Measurements from ENCODE around the gene MIER1. TPM values are rescaled to one million over a fixed set of nuclear protein-coding genes. Genes with fewer than 3 reads are reported as not detected.
A peak's percentile ranks its signal among the peaks of the same experiment; 100 is the strongest.

The MIER1 gene
- total and polyA plus RNA-seq, 4 experiments from 2014 or later = 25.5 to 81.3 (median 59.2) TPM

GRCh38 chr1:66917476-66917875 lies 7.3 kb upstream of the MIER1 start:
- Mint-ChIP-seq H3K4me1 (peaks cover 0 to 5% (median 0%) of the 10 kb centered on the region in 4 donors), H3K27ac (no peak overlapping the region), H3K9me3 (peaks cover 0 to 11% (median 0%) of the 10 kb centered on the region in 8 donors), H3K4me3 (no peak overlapping the region), H3K27me3 (peaks cover 0 to 1% of the 10 kb centered on the region in 2 donors), H3K36me3 (peaks cover 5 to 24% of the 10 kb centered on the region in 2 donors)
- DNase-seq = no peak
- CTCF ChIA-PET (ENCODE audit: partially characterized antibody) = no interaction called here
- POLR2A ChIA-PET (ENCODE audit: partially characterized antibody) = no interaction called here
- H3K9me3 ChIP-seq (ENCODE audit: control insufficient read depth in 1 of 2, low read length in 2 of 2) = no peaks in the 10 kb centered on the region
- no peaks in the 10 kb centered on the region for H3K4me1 ChIP-seq (ENCODE audit: insufficient read depth, low read length)
- H3K27me3 ChIP-seq (ENCODE audit: insufficient read depth, low read length) = no peaks in the 10 kb centered on the region
- H3K27ac ChIP-seq (ENCODE audit: low read depth, low read length) = no peak overlapping the region
- intact Hi-C loops (cut with micrococcal nuclease) = no loop called here
- H3K4me3 ChIP-seq (ENCODE audit: low read length in 2 of 2) = no peak overlapping the region
- no peaks in the 10 kb centered on the region for H3K36me3 ChIP-seq (ENCODE audit: insufficient read depth, low read length)

GRCh38 chr1:66919063-66919462 lies 5.7 kb upstream of the MIER1 start:
- CTCF ChIA-PET (ENCODE audit: partially characterized antibody) = interaction anchor here (0.6 kb wide), 1 partner anchor 23 kb away, joined by 3 read pairs; no protein-coding TSS in a partner anchor

GRCh38 chr1:66919828-66920227 lies 5.0 kb upstream of the MIER1 start:
- Histone ChIP-seq H3K27me3 (ENCODE audit: insufficient read depth, low read length) (no peaks in the 10 kb centered on the region), H3K27ac (ENCODE audit: low read depth, low read length) (no peak overlapping the region), H3K4me1 (ENCODE audit: insufficient read depth, low read length) (peaks cover 12% of the 10 kb centered on the region), H3K36me3 (ENCODE audit: insufficient read depth, low read length) (no peaks in the 10 kb centered on the region), H3K4me3 (ENCODE audit: low read length in 2 of 2) (no peak overlapping the region), H3K9me3 (ENCODE audit: control insufficient read depth in 1 of 2, low read length in 2 of 2) (no peaks in the 10 kb centered on the region)
- Mint-ChIP-seq H3K27me3 (peaks cover 0 to 1% of the 10 kb centered on the region in 2 donors), H3K4me3 (no peak overlapping the region), H3K27ac (no peak overlapping the region), H3K9me3 (peaks cover 0 to 11% (median 0%) of the 10 kb centered on the region in 8 donors), H3K36me3 (peaks cover 11 to 24% of the 10 kb centered on the region in 2 donors), H3K4me1 (peaks cover 6 to 22% (median 13%) of the 10 kb centered on the region in 4 donors)
- POLR2A ChIA-PET (ENCODE audit: partially characterized antibody) = interaction anchor here (1.5 kb wide), 1 partner anchor 10 kb away, joined by 4 read pairs; no protein-coding TSS in a partner anchor
- intact Hi-C loops (cut with micrococcal nuclease) = loop anchor here (10.0 kb wide), 1 partner anchor 585 kb away; no protein-coding TSS in a partner anchor
- CTCF ChIA-PET (ENCODE audit: partially characterized antibody) = no interaction called here
- DNase-seq = no peak

More at GRCh38 chr1:66919063-66919462, 5.7 kb upstream of the MIER1 start:
- H3K27ac Mint-ChIP-seq = peak overlapping the region in 1 of 7 donors; percentile 43
- peaks cover 0 to 1% of the 10 kb centered on the region in 2 donors for H3K27me3 Mint-ChIP-seq
- no peaks in the 10 kb centered on the region for H3K36me3 ChIP-seq (ENCODE audit: insufficient read depth, low read length)
- no peaks in the 10 kb centered on the region for H3K27me3 ChIP-seq (ENCODE audit: insufficient read depth, low read length)
- H3K36me3 Mint-ChIP-seq = peaks cover 5 to 24% of the 10 kb centered on the region in 2 donors
- no peak overlapping the region for H3K27ac ChIP-seq (ENCODE audit: low read depth, low read length)
- H3K9me3 ChIP-seq (ENCODE audit: control insufficient read depth in 1 of 2, low read length in 2 of 2) = no peaks in the 10 kb centered on the region
- no peak overlapping the region for H3K4me3 Mint-ChIP-seq
- peaks cover 0 to 11% (median 0%) of the 10 kb centered on the region in 8 donors for H3K9me3 Mint-ChIP-seq
- H3K4me1 ChIP-seq (ENCODE audit: insufficient read depth, low read length) = peaks cover 11% of the 10 kb centered on the region
- intact Hi-C loops (cut with micrococcal nuclease) = no loop called here
- DNase-seq = no peak
- H3K4me1 Mint-ChIP-seq = peaks cover 6 to 14% (median 12%) of the 10 kb centered on the region in 4 donors
- POLR2A ChIA-PET (ENCODE audit: partially characterized antibody) = interaction anchor here (1.5 kb wide), 1 partner anchor 11 kb away, joined by 4 read pairs; no protein-coding TSS in a partner anchor
- no peak overlapping the region for H3K4me3 ChIP-seq (ENCODE audit: low read length in 2 of 2)

DNA sequence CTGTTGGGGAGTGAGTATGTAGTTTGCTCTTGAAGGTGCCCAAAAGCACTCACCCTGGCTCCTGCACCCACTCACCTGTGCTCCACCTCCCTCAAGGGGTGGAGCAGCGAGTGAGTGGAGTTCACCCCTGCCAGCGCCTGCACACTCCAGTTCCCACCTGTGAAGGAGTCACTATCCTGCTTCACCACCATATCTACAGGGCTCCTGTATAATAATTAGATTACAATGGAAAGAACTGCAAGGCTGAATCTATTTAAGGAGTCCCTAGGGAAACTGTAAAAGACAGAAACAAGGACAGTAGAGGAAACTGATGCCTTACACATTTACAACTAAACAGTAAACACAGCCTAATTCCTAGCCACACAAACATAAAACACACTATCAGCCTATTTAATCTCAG lies 4.2 kb upstream of the MIER1 start:
- Histone ChIP-seq H3K4me3 (ENCODE audit: low read length in 2 of 2) (no peak overlapping the region), H3K9me3 (ENCODE audit: control insufficient read depth in 1 of 2, low read length in 2 of 2) (no peaks in the 10 kb centered on the region), H3K4me1 (ENCODE audit: insufficient read depth, low read length) (peaks cover 13% of the 10 kb centered on the region), H3K27ac (ENCODE audit: low read depth, low read length) (no peak overlapping the region), H3K27me3 (ENCODE audit: insufficient read depth, low read length) (no peaks in the 10 kb centered on the region), H3K36me3 (ENCODE audit: insufficient read depth, low read length) (no peaks in the 10 kb centered on the region)
- ChIA-PET POLR2A (ENCODE audit: partially characterized antibody) (no interaction called here), CTCF (ENCODE audit: partially characterized antibody) (no interaction called here)
- DNase-seq = no peak
- peaks cover 16 to 24% of the 10 kb centered on the region in 2 donors for H3K36me3 Mint-ChIP-seq
- intact Hi-C loops (cut with micrococcal nuclease) = loop anchor here (10.0 kb wide), 1 partner anchor 586 kb away; no protein-coding TSS in a partner anchor
- peaks cover 6 to 29% (median 14%) of the 10 kb centered on the region in 4 donors for H3K4me1 Mint-ChIP-seq
- H3K4me3 Mint-ChIP-seq = no peak overlapping the region
- peaks cover 0 to 1% of the 10 kb centered on the region in 2 donors for H3K27me3 Mint-ChIP-seq
- peak overlapping the region in 1 of 7 donors; percentile 25 for H3K27ac Mint-ChIP-seq
- H3K9me3 Mint-ChIP-seq = peaks cover 0 to 11% (median 0%) of the 10 kb centered on the region in 8 donors

- CTCF ChIA-PET (ENCODE audit: partially characterized antibody) = interaction anchor here (0.9 to 1.7 kb wide), 3 partner anchors 16 to 286 kb away, joined by 3 to 7 read pairs (median 3); no protein-coding TSS in a partner anchor
- POLR2A ChIA-PET (ENCODE audit: partially characterized antibody) = interaction anchor here (1.0 to 3.1 kb wide), 14 partner anchors 9 to 763 kb away, joined by 3 to 24 read pairs (median 11); partner anchors contain the start of genes GADD45A, SERBP1 and SLC35D1
- no peaks in the 10 kb centered on the region for H3K9me3 Mint-ChIP-seq
- peak overlapping the region; percentile 92 to 99 (median 96) for H3K4me3 Mint-ChIP-seq
- H3K27ac ChIP-seq (ENCODE audit: low read depth, low read length) = peak overlapping the region; percentile 95
- DNase-seq = no peak
- H3K4me1 Mint-ChIP-seq = peaks cover 26 to 64% (median 34%) of the 10 kb centered on the region in 4 donors
- peak overlapping the region; percentile 97 to 99 (median 98) for H3K27ac Mint-ChIP-seq
- intact Hi-C loops (cut with micrococcal nuclease) = loop anchor here (2.0 to 10.0 kb wide), 3 partner anchors 127 to 591 kb away; no protein-coding TSS in a partner anchor
- H3K36me3 Mint-ChIP-seq = peaks cover 0 to 19% of the 10 kb centered on the region in 2 donors
- no peaks in the 10 kb centered on the region for H3K27me3 ChIP-seq (ENCODE audit: insufficient read depth, low read length)
- no peaks in the 10 kb centered on the region for H3K9me3 ChIP-seq (ENCODE audit: control insufficient read depth in 1 of 2, low read length in 2 of 2)
- no peaks in the 10 kb centered on the region for H3K36me3 ChIP-seq (ENCODE audit: insufficient read depth, low read length)
- H3K4me1 ChIP-seq (ENCODE audit: insufficient read depth, low read length) = peaks cover 47% of the 10 kb centered on the region
- H3K4me3 ChIP-seq (ENCODE audit: low read length in 2 of 2) = peak overlapping the region; percentile 64 to 98
- peaks cover 0 to 1% of the 10 kb centered on the region in 2 donors for H3K27me3 Mint-ChIP-seq
Observed at GRCh38 chr1:66925558-66925910, 744 bp downstream of the MIER1 start.

DNA sequence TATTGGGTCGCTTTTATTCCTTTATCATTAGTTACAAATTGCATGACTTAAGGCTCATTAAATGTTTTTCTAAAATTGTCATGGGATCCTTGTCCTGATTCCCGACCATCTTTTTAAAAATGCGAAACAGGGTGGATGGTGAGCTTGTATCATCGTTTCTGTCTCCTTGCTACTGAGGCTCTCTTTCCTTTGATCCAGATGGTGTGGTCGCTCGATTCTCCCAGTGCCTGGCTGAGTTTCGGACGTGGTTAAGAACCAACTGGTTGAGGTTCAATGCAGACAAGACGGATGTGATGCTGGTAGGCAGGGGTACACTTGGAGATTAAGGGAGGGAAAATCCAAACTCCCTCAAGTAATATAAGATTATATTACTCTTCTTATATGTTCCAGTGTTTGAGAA lies 1.2 kb downstream of the MIER1 start:
- Mint-ChIP-seq H3K27ac (peak overlapping the region; percentile 97 to 99 (median 98)), H3K4me1 (peaks cover 26 to 66% (median 35%) of the 10 kb centered on the region in 4 donors), H3K4me3 (peak overlapping the region; percentile 92 to 99 (median 96)), H3K9me3 (no peaks in the 10 kb centered on the region), H3K27me3 (peaks cover 0 to under 1% of the 10 kb centered on the region in 2 donors), H3K36me3 (peaks cover 0 to 23% of the 10 kb centered on the region in 2 donors)
- intact Hi-C loops (cut with micrococcal nuclease) = loop anchor here (2.0 to 10.0 kb wide), 3 partner anchors 127 to 591 kb away; no protein-coding TSS in a partner anchor
- ChIA-PET CTCF (ENCODE audit: partially characterized antibody) (no interaction called here), POLR2A (ENCODE audit: partially characterized antibody) (interaction anchor here (1.9 to 3.1 kb wide), 8 partner anchors 9 to 759 kb away, joined by 10 to 24 read pairs (median 18); partner anchors contain the start of genes GADD45A, SERBP1 and SLC35D1)
- H3K27me3 ChIP-seq (ENCODE audit: insufficient read depth, low read length) = no peaks in the 10 kb centered on the region
- H3K4me1 ChIP-seq (ENCODE audit: insufficient read depth, low read length) = peaks cover 47% of the 10 kb centered on the region
- H3K4me3 ChIP-seq (ENCODE audit: low read length in 2 of 2) = peak overlapping the region; percentile 64 to 98
- H3K27ac ChIP-seq (ENCODE audit: low read depth, low read length) = peak overlapping the region; percentile 95
- no peaks in the 10 kb centered on the region for H3K9me3 ChIP-seq (ENCODE audit: control insufficient read depth in 1 of 2, low read length in 2 of 2)
- DNase-seq = no peak
- H3K36me3 ChIP-seq (ENCODE audit: insufficient read depth, low read length) = no peaks in the 10 kb centered on the region

- Histone ChIP-seq H3K4me1 (ENCODE audit: insufficient read depth, low read length) (peaks cover 52% of the 10 kb centered on the region), H3K27ac (ENCODE audit: low read depth, low read length) (no peak overlapping the region), H3K27me3 (ENCODE audit: insufficient read depth, low read length) (no peaks in the 10 kb centered on the region), H3K4me3 (ENCODE audit: low read length in 2 of 2) (no peak overlapping the region), H3K9me3 (ENCODE audit: control insufficient read depth in 1 of 2, low read length in 2 of 2) (no peaks in the 10 kb centered on the region), H3K36me3 (ENCODE audit: insufficient read depth, low read length) (no peaks in the 10 kb centered on the region)
- intact Hi-C loops (cut with micrococcal nuclease) = loop anchor here (10.0 kb wide), 1 partner anchor 593 kb away; no protein-coding TSS in a partner anchor
- ChIA-PET POLR2A (ENCODE audit: partially characterized antibody) (interaction anchor here (1.4 to 1.8 kb wide), 2 partner anchors 125 to 757 kb away, joined by 3 read pairs; partner anchors contain the start of gene GADD45A), CTCF (ENCODE audit: partially characterized antibody) (no interaction called here)
- Mint-ChIP-seq H3K4me3 (peak overlapping the region in 1 of 8 donors; percentile 37), H3K27me3 (no peaks in the 10 kb centered on the region), H3K27ac (peak overlapping the region in 1 of 7 donors; percentile 64), H3K36me3 (peaks cover 0 to 33% of the 10 kb centered on the region in 2 donors), H3K4me1 (peaks cover 34 to 76% (median 47%) of the 10 kb centered on the region in 4 donors), H3K9me3 (no peaks in the 10 kb centered on the region)
- DNase-seq = no peak
Observed at GRCh38 chr1:66927528-66927927, 2.7 kb downstream of the MIER1 start.
